ENCODE data around the gene OR2AE1.
"Not testable (repeated sequence)": the region's sequence is repeated elsewhere in the genome, so short reads cannot be mapped to it uniquely, and the experiment has no call there.

Gene OR2AE1

DNA sequence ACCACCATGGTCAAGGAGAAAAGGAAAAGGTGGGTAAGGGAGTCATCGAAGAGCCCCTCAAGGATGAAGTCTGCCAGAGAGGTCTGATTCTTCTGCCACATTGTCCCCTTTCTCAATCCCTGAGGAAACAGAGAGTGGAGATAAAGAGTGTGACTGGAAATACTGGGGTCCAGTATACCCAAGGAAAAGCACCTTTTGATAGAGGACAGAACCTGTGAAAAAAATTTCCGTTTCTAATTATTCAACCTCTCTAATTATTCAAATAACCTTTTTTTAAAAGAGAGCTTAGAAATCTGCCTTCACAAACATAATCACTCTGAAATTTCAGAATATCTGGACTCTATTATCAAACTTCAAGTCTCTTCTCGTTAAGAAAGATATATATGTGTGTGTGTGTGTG is at the start of gene OR2AE1:
Gene OR2AE1 (minus strand): TSS at position 101 of the 400 bp plus-strand sequence. CDS start 0 bp downstream, at position 101.
- no peak for DNase-seq

GRCh38 chr7:99926321-99926720 is 49.5 kb upstream of the OR2AE1 start:
- no peak for DNase-seq

DNA sequence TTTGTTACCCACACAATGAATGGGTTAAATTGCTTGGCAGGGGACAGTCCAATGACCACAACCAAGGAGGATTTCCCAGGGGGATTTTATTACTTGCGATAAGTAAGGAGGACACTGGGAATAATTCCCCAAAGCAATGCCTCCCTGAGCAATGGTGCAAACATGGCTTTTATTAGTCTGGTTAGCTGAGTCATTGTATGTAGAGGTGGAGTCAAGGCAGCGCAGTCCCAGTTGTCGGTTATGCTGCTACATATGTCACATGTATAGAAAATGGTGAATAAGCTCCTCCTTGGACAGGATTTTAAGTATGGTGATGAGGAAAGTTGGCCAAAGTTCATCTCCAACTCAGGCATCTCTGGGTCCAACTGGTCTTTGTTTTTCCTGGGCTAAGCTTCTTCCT is 46.4 kb upstream of the OR2AE1 start:
- no peak for DNase-seq

- DNase-seq = no peak
Measured at GRCh38 chr7:99920149-99920548, 43.3 kb upstream of the OR2AE1 start.

GRCh38 chr7:99919814-99920112 is 42.9 kb upstream of the OR2AE1 start:
- DNase-seq = no peak

DNA sequence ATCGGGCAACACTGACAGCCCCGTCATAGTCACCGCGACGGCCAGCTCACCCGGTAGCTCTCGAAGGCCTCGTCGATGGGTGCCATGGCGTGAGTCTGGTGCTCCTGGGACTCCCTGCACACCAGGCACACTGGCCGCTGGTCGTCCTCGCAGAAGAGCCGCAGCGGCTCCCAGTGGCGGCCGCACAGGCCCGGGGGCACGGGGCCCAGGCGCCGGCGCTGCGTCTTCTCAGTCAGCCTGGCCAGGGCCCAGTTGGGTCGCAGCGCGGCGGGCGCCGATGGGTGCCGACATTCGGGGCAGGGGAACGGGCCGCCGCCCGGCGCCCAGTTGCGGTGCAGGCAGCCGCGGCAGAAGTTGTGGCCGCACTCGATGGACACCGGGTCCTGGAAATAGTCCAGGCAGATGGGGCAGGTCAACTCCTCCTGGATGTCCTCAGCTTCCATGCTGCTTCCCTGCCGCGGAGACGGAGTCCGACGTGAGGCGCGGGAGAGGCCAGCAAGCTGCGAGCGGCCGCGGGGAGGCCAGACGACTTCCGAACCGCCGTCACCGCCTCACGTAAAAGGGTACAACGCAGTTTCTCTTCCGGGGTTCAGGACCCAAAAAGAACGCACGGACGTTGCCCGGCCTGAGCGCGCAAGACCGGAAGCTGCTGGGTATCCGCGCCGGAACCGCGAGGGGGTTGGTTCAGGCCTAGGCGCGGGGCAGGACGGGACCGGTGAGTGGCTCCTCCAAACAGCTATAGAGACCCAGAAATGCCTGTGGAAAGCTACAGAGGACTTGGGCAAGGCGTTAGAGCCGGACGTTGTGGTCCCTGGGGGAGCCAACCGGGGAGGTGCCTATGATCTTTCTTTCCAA is 42.4 kb upstream of the OR2AE1 start, which contains the start of gene TRIM4:
Gene TRIM4 (minus strand): TSS at position 572 of the 855 bp plus-strand sequence. CDS start 129 bp downstream, at position 443.
- DNase-seq = peak; percentile 14 to 46

DNA sequence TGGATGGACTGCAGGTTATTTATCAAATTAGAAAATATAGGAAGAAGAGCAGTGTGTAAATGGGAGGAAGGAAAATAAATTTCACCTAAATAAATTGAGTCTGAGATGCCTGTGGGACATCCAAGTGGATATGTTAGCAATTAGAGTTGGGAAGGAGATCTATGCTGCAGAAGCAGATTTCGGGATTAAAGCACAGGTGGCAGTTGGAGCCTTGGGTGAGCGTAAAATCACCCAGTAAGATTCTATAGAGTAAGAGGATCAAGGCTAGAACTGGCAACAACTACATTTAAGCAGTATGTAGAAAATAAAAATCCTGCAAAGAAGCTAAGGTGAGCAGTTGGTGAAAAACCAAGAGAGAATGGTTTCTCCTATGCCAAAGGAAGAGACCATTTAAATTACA is 34.1 kb upstream of the OR2AE1 start:
- DNase-seq = no peak

GRCh38 chr7:99901581-99901980 is 24.7 kb upstream of the OR2AE1 start:
- DNase-seq = no peak

GRCh38 chr7:99899830-99900519 is 23.1 kb upstream of the OR2AE1 start:
- DNase-seq = no peak

- DNase-seq = no peak
Measured at GRCh38 chr7:99898836-99899235, 22.0 kb upstream of the OR2AE1 start.

DNA sequence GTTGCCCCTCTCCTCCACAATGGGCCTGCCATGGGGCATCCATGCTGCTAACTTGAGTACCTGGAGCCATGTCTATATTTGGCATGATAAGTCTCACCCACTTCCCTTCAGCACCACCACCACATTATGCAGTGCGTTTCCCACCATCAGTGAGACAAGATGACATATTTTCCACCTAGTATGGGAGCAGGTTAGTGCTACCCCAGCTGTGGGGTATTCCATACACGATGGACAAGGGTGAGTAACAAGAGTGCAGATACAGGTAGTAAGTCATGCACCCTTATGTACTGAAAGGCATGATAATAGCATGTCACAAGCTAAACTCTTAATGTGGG is 21.2 kb upstream of the OR2AE1 start:
- DNase-seq = no peak

DNA sequence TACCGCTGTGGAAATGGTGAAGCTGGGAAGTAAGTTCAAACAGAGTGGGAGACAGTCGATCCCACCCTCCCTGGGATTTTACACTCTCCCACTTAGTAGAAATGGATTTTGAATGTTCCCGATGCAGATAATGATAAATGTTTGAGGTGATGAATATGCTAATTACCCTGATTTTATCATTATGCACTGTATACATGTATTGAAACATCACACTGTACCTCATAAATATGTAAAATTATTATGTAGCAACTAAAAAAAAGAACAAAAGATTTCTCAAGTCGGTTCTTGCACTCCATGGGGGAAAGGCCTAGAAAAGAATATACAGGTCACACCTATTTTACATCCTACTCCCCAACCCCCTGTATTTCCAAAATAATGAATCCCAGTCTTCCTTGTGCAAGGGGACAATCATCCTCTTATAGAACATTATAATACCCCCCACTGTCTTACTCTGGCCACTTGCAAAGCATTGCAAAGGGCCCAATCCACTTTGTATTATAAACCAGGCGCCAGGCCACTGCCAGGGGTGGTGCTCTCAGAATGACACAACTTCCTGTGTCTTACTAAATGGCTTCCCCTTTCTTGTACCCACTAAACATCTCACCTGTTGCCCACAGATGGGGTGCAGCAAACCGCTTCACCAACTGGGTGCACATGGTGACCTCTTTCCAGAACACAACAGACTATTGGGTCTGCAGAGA is 20.6 kb upstream of the OR2AE1 start:
- no peak for DNase-seq

DNA sequence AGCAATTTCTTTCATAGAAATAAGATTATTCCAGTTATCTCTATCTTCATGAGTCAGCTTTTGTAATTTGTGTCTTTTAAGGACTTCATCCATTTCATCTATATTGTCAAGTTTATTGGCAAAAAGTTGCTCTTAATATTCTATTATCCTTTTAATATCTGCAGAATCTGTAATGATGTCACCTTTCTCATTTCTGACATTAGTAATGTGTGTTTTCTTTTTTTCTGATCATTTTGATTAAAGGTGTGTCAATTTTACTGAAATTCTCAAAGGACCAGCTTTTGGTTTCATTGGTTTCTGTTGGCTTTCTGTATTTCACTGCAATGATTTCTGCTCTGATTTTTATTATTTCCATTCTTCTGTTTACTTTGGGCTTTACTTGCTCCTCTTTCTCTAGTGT is 17.9 kb upstream of the OR2AE1 start:
- DNase-seq = no peak

DNA sequence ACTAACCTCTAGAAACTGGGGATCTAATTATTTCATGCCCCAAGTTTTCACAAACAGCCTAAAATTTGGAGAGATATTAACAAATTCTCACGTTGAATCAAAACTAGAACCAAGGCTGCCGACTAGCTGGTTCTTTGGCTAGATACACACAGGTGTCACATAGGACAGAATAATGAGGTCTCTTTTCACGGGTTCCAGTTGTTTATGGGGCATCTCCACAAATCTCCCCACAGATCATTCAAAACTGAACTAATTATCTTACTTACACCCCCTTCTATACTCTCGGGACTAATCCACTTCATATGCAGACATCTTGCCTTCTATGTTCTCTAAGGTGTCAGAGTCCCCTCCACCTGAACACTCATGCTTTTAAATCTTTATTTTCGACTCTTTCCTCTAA is 16.4 kb upstream of the OR2AE1 start:
- no peak for DNase-seq

GRCh38 chr7:99890348-99890747 is 13.5 kb upstream of the OR2AE1 start:
- not testable (repeated sequence) for DNase-seq

DNA sequence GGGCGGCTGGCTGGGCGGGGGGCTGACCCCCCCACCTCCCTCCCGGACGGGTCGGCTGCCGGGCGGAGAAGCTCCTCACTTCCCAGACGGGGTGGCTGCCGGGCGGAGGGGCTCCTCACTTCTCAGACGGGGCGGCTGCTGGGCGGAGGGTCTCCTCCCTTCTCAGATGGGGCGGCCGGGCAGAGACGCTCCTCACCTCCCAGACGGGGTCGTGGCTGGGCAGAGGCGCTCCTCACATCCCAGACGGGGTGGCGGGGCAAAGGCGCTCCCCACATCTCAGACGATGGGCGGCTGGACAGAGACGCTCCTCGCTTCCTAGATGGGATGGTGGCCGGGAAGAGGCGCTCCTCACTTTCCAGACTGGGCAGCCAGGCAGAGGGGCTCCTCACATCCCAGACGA is 11.5 kb upstream of the OR2AE1 start:
- DNase-seq = not testable (repeated sequence)

DNA sequence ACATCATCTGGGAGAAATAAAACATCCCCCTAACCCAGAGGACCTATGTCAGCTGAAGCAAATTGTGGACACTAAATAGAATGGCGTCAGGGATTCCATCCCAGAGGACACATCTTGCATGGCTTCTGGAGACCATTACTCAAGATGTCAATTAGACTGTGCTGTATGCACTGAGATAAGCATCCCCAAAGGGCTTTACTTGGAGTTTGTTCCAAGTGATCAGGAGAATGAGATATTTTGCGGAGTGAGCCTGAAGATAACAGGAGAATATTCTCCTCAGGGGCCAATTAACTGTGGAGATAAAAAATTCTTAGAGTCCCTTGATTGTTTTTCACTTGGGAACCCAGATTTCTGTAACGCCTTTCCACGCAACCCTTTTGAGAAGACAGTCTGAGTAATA is 4.5 kb upstream of the OR2AE1 start:
- no peak for DNase-seq

GRCh38 chr7:99876491-99876890 is 342 bp downstream of the OR2AE1 start:
- no peak for DNase-seq

DNA sequence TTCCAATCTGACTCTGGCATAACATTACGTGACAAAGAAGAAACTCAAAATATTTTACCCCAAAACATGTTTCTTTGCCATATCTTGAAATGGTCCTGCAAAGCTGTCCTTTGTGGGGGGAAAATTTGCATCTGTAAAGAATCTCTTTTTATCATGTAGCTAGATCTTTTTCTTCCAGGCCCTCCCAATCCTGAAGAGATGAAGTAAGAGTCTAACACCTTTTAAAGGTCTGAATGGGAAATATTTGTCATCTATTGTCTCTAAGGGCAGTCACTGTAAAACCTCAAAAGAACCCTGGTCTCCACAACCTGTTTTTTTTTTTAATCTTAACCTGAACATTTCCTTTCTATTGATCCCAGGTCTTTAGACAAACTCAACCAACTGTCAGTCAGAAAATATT is 8.6 kb downstream of the OR2AE1 start:
- no peak for DNase-seq

DNA sequence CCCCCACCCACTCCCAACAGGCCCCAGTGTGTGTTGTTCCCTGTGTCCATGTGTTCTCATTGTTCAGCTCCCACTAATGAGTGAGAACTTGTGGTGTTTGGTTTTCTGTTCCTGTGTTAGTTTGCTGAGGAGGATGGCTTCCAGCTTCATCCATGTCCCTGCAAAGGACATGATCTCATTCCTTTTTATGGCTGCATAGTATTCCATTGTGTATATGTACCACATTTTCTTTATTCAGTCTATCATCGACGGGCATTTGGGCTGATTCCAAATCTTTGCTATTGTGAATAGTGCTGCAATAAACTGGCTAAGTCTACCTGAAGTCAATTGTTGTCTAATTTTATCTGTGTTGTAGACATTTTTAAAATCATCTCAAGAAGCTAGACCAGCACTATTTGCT is 9.4 kb downstream of the OR2AE1 start:
- not testable (repeated sequence) for DNase-seq

- DNase-seq = no peak
Measured at GRCh38 chr7:99863847-99864440, 12.9 kb downstream of the OR2AE1 start.

GRCh38 chr7:99860281-99861127 is 16.3 kb downstream of the OR2AE1 start:
- DNase-seq = no peak

DNA sequence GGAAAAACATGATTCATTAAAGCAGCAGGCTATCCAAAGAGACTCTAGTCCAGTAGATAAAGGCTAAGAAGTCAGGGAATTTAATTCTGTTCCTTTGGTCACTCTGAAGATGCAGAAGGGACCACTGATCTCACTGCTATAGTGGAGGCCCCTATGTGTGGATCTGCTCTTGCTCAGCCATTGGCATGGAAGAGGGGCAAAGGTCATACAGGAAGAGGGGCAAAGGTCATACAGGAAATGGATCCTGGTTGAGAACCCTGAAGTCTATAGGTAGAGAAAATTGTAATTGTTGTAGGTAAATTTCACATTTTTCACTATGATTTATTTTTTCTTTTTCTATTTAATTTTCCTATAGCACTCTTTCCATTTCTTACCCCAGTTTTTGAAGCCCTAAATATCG is 21.6 kb downstream of the OR2AE1 start:
- no peak for DNase-seq
